Breast epithelium (tissue), 3 donors: Measurements from ENCODE around the gene CGNL1.

Source experiments
- CTCF ChIP-seq, 3 donors: fragments of 450-650 bp; IDR thresholded peaks; one replicate each; pipeline ENCODE4 v1.5.1; 2016 to 2017; ENCODE audit warnings: antibody characterized with exemption in 3 of 3, mild to moderate bottlenecking in 3 of 3, moderate library complexity in 3 of 3
- POLR2A ChIP-seq: fragments of 450-650 bp; IDR thresholded peaks from one replicate; pipeline ENCODE4 v1.6.1; 2016; ENCODE audit warnings: antibody characterized with exemption, mild to moderate bottlenecking, moderate library complexity

- no peak for TF ChIP-seq CTCF (IDR thresholded peaks at IDR 0.05)
- TF ChIP-seq POLR2A = no peak
Measured at GRCh38 chr15:57572468-57572867, 196.2 kb downstream of the CGNL1 start.
